ENCODE results near the gene PLCD3.

PLCD3 gene

DNA sequence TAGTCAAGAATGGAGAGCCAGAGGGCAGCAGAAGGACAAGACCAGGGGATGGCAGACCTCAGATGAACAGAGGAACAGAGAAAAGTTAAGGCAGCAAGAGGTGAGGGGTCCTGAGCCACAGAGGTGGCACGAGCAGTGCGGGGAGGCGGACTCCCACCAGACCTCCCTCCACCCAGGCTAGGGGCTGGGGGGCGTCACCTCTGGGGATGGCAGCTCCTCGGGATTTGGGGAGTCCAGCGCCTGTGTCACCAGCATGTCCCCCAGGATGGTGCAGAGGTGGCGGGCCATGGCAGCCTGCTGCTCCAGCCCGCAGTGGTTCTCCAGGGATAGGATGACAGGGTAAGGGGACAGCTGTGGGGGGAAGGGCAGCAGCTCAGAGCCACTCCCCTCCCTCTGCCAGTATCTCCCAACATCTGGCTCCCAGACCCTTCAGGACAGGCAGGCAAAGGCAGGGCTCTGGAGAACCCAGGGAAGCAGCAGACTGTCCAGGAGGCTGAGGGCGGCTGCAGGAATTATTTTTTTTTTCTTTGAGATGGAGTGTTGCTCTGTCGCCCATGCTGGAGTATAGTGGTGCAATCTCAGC, 15.8 kb downstream of the PLCD3 start:
- TF ChIP-seq POLR2AphosphoS5 (IDR thresholded peaks at IDR 0.05; ENCODE audit: low read depth) = no peak
- TF ChIP-seq, protein P1, sequence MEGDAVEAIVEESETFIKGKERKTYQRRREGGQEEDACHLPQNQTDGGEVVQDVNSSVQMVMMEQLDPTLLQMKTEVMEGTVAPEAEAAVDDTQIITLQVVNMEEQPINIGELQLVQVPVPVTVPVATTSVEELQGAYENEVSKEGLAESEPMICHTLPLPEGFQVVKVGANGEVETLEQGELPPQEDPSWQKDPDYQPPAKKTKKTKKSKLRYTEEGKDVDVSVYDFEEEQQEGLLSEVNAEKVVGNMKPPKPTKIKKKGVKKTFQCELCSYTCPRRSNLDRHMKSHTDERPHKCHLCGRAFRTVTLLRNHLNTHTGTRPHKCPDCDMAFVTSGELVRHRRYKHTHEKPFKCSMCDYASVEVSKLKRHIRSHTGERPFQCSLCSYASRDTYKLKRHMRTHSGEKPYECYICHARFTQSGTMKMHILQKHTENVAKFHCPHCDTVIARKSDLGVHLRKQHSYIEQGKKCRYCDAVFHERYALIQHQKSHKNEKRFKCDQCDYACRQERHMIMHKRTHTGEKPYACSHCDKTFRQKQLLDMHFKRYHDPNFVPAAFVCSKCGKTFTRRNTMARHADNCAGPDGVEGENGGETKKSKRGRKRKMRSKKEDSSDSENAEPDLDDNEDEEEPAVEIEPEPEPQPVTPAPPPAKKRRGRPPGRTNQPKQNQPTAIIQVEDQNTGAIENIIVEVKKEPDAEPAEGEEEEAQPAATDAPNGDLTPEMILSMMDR (IDR thresholded peaks at IDR 0.05; ENCODE audit: insufficient read depth, low read length) = no peak
- TF ChIP-seq, protein P2, sequence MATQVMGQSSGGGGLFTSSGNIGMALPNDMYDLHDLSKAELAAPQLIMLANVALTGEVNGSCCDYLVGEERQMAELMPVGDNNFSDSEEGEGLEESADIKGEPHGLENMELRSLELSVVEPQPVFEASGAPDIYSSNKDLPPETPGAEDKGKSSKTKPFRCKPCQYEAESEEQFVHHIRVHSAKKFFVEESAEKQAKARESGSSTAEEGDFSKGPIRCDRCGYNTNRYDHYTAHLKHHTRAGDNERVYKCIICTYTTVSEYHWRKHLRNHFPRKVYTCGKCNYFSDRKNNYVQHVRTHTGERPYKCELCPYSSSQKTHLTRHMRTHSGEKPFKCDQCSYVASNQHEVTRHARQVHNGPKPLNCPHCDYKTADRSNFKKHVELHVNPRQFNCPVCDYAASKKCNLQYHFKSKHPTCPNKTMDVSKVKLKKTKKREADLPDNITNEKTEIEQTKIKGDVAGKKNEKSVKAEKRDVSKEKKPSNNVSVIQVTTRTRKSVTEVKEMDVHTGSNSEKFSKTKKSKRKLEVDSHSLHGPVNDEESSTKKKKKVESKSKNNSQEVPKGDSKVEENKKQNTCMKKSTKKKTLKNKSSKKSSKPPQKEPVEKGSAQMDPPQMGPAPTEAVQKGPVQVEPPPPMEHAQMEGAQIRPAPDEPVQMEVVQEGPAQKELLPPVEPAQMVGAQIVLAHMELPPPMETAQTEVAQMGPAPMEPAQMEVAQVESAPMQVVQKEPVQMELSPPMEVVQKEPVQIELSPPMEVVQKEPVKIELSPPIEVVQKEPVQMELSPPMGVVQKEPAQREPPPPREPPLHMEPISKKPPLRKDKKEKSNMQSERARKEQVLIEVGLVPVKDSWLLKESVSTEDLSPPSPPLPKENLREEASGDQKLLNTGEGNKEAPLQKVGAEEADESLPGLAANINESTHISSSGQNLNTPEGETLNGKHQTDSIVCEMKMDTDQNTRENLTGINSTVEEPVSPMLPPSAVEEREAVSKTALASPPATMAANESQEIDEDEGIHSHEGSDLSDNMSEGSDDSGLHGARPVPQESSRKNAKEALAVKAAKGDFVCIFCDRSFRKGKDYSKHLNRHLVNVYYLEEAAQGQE (IDR thresholded peaks at IDR 0.05; ENCODE audit: insufficient replicate concordance, low read depth) = no peak
- TF ChIP-seq SPI1 (IDR thresholded peaks at IDR 0.05; ENCODE audit: borderline replicate concordance, low read depth) = no peak
- no peak for TF ChIP-seq GABPA (IDR thresholded peaks at IDR 0.05; ENCODE audit: low read depth)
- no peak for DNase-seq (ENCODE audit: low read depth in 1 of 2, low spot score in 1 of 2)
- no peak overlapping the region for H3K4me3 ChIP-seq (replicated peaks; ENCODE audit: insufficient read depth, low read length)
- no peak overlapping the region for H3K27ac ChIP-seq (replicated peaks)
- H3K27me3 ChIP-seq (ENCODE audit: insufficient read depth, poor library complexity, severe bottlenecking) = no peaks in the 10 kb centered on the region

DNA sequence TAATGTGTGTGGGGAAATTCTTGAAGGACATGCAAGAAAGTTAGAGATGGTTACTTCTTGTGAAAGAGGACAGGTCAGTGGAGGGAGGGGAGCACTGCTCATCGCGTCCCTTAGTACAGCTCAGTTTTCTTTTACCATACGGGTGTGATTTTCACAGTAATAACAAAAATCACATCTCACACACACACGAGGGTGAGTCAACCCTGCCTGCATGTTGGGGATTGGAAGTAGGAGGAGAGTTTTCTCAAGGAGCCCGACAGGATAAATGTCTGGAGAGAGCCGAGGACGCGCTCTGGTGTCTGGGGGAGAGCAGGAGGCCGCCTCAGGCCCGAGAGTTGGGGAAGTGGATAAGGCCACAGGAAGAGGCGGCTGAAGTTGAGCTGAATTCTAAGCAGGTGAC, 16.4 kb downstream of the PLCD3 start:
- Histone ChIP-seq H3K27me3 (ENCODE audit: insufficient read depth, poor library complexity, severe bottlenecking) (no peaks in the 10 kb centered on the region), H3K4me3 (replicated peaks; ENCODE audit: insufficient read depth, low read length) (no peak overlapping the region), H3K27ac (replicated peaks) (no peak overlapping the region)
- DNase-seq (ENCODE audit: low read depth in 1 of 2, low spot score in 1 of 2) = no peak
- TF ChIP-seq, protein P2 (IDR thresholded peaks at IDR 0.05; ENCODE audit: insufficient replicate concordance, low read depth) = no peak
- TF ChIP-seq, protein P1 (IDR thresholded peaks at IDR 0.05; ENCODE audit: insufficient read depth, low read length) = no peak
- TF ChIP-seq POLR2AphosphoS5 (IDR thresholded peaks at IDR 0.05; ENCODE audit: low read depth) (no peak), GABPA (IDR thresholded peaks at IDR 0.05; ENCODE audit: low read depth) (no peak), SPI1 (IDR thresholded peaks at IDR 0.05; ENCODE audit: borderline replicate concordance, low read depth) (no peak)

- no peak for DNase-seq (ENCODE audit: low read depth in 1 of 2, low spot score in 1 of 2)
- no peak overlapping the region for H3K27ac ChIP-seq (replicated peaks)
- TF ChIP-seq, protein P2 (IDR thresholded peaks at IDR 0.05; ENCODE audit: insufficient replicate concordance, low read depth) = no peak
- no peak for TF ChIP-seq SPI1 (IDR thresholded peaks at IDR 0.05; ENCODE audit: borderline replicate concordance, low read depth)
- TF ChIP-seq POLR2AphosphoS5 (IDR thresholded peaks at IDR 0.05; ENCODE audit: low read depth) = no peak
- TF ChIP-seq, protein P1 (IDR thresholded peaks at IDR 0.05; ENCODE audit: insufficient read depth, low read length) = no peak
- no peak for TF ChIP-seq GABPA (IDR thresholded peaks at IDR 0.05; ENCODE audit: low read depth)
- H3K4me3 ChIP-seq (replicated peaks; ENCODE audit: insufficient read depth, low read length) = no peak overlapping the region
- H3K27me3 ChIP-seq (ENCODE audit: insufficient read depth, poor library complexity, severe bottlenecking) = no peaks in the 10 kb centered on the region
These were observed 17.2 kb downstream of the PLCD3 start for GRCh38 chr17:45115015-45115625.
